ENCODE measurements around the gene LUC7L. TPM values are rescaled to one million over a fixed set of nuclear protein-coding genes. Genes with fewer than 3 reads are reported as not detected.
A peak's percentile ranks its signal among the peaks of the same experiment; 100 is the strongest.
"Not testable (repeated sequence)": the region's sequence is repeated elsewhere in the genome, so short reads cannot be mapped to it uniquely, and the experiment has no call there.

The LUC7L gene
- total RNA-seq, 1 donor from 2014 or later = 64.6 TPM

DNA sequence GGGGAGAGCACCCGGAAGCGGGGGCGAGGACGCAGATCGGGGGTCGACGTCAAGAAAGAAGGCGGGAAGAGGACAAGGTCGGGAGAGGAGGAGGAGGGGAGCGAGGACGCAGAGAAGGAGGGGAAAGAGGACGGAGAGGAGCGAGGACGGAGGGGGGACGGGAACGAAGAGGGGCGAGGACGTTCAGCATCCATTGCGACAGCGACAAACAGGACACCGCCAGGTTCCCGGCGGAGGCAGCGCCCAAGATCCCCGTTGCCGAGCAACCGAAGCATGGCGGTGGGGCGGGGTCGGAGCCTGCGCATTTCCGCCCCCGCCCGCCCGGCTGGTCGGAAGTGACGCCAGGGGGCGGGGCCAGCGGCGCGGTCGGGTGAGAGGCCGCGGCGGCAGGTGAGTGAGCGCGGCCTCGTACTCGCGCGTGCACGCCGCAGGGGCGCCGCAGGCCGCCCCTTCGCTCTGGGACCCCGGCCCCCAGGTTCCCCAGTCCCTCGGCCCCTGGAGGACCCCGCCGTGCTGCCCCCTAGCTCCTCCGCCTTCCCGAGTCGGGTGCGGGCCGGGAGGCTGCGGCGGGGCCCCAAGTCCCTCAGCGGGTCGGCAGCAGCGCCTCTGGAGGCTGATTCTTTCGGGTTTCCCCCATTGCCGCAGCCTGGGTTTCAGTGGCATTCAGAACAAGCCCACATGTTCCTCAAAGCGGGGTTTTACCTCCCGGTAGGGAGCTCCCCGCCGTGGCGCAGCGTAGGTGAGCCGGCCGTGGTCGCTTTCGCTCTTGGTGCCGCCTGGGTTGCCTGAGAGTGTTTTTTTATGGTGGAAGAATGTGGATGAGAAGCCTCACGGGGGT, 5.4 kb upstream of the LUC7L start, which contains the start of gene FAM234A:
FAM234A (plus strand) TSS at position 354 of the 838 bp plus-strand sequence. CDS start 19,593 bp downstream, outside the sequence.
- H3K27ac Mint-ChIP-seq (ENCODE audit: unreplicated experiment) = peak within 1 kb of the TSS; percentile 100
- H3K9me3 Mint-ChIP-seq (ENCODE audit: low read depth) = no peaks in the 10 kb centered on the region
- H3K27me3 Mint-ChIP-seq (ENCODE audit: low read depth) = no peaks in the 10 kb centered on the region
- no peaks in the 10 kb centered on the region for H3K36me3 Mint-ChIP-seq (ENCODE audit: low read depth)
- TF ChIP-seq CTCF (IDR thresholded peaks at IDR 0.05) = peak; percentile 76
- DNase-seq (ENCODE audit: low spot score) = peak; percentile 95
- peaks cover 13% of the 10 kb centered on the region for H3K4me1 Mint-ChIP-seq (ENCODE audit: low read depth)
- H3K4me3 Mint-ChIP-seq (ENCODE audit: unreplicated experiment) = peak within 1 kb of the TSS; percentile 99

- no peaks in the 10 kb centered on the region for H3K9me3 Mint-ChIP-seq (ENCODE audit: low read depth)
- no peaks in the 10 kb centered on the region for H3K27me3 Mint-ChIP-seq (ENCODE audit: low read depth)
- H3K36me3 Mint-ChIP-seq (ENCODE audit: low read depth) = peaks cover 4% of the 10 kb centered on the region
- TF ChIP-seq CTCF (IDR thresholded peaks at IDR 0.05) = no peak
- H3K4me1 Mint-ChIP-seq (ENCODE audit: low read depth) = peaks cover 33% of the 10 kb centered on the region
- DNase-seq (ENCODE audit: low spot score) = no peak
- no peak overlapping the region for H3K4me3 Mint-ChIP-seq (ENCODE audit: unreplicated experiment)
- no peak overlapping the region for H3K27ac Mint-ChIP-seq (ENCODE audit: unreplicated experiment)
Measured at GRCh38 chr16:230949-231348, 1.7 kb upstream of the LUC7L start.

- H3K27ac Mint-ChIP-seq (ENCODE audit: unreplicated experiment); H3K36me3 Mint-ChIP-seq (ENCODE audit: low read depth); DNase-seq (ENCODE audit: low spot score); H3K9me3 Mint-ChIP-seq (ENCODE audit: low read depth); H3K27me3 Mint-ChIP-seq (ENCODE audit: low read depth); H3K4me3 Mint-ChIP-seq (ENCODE audit: unreplicated experiment): not testable (repeated sequence)
- peaks cover 29% of the 10 kb centered on the region for H3K4me1 Mint-ChIP-seq (ENCODE audit: low read depth)
Measured at GRCh38 chr16:230351-230750, 1.1 kb upstream of the LUC7L start.

GRCh38 chr16:229731-230281, 557 bp upstream of the LUC7L start:
- Mint-ChIP-seq H3K9me3 (ENCODE audit: low read depth) (no peaks in the 10 kb centered on the region), H3K4me1 (ENCODE audit: low read depth) (peaks cover 26% of the 10 kb centered on the region), H3K27me3 (ENCODE audit: low read depth) (no peaks in the 10 kb centered on the region), H3K27ac (ENCODE audit: unreplicated experiment) (no peak overlapping the region), H3K4me3 (ENCODE audit: unreplicated experiment) (peak overlapping the region; percentile 34), H3K36me3 (ENCODE audit: low read depth) (peaks cover 8% of the 10 kb centered on the region)
- TF ChIP-seq CTCF (IDR thresholded peaks at IDR 0.05) = no peak
- no peak for DNase-seq (ENCODE audit: low spot score)

DNA sequence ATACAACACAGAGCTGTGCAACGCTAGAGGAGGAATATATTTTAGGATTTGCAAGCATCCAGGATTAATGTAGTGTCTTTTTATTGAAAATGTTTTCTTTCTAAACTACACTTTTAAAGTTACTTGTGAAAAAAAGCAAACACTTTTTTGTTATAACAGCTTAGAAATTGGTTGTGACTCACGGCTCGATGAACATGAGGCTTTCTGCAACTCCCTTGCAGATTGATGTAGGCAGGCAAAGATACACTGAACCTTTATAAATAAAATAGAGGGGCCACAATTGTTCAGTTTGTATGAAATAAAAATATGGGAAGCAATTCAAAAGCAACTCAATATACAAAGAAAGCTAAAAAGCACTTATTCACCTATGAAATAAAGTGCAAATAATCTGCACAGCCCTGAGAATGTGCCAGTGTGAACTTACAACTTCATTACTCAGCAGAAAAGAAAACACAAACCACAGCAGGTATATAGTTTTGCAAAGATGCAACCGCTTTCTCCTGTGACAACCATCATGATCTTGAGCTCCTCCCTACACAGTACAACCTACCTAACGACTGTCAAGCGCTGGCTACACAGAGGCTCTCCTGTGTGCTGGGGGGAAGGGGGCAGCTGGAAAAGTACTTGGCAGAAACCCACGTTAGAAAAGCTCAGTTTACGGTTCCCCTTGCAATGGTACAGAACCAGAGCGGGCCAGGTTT, 948 bp downstream of the LUC7L start:
- peaks cover 26% of the 10 kb centered on the region for H3K4me1 Mint-ChIP-seq (ENCODE audit: low read depth)
- DNase-seq (ENCODE audit: low spot score) = no peak
- H3K36me3 Mint-ChIP-seq (ENCODE audit: low read depth) = peaks cover 8% of the 10 kb centered on the region
- H3K4me3 Mint-ChIP-seq (ENCODE audit: unreplicated experiment) = peak overlapping the region; percentile 89
- no peaks in the 10 kb centered on the region for H3K27me3 Mint-ChIP-seq (ENCODE audit: low read depth)
- TF ChIP-seq CTCF (IDR thresholded peaks at IDR 0.05) = no peak
- H3K9me3 Mint-ChIP-seq (ENCODE audit: low read depth) = no peaks in the 10 kb centered on the region
- H3K27ac Mint-ChIP-seq (ENCODE audit: unreplicated experiment) = peak overlapping the region; percentile 94

All from chondrocyte (in vitro differentiated cells).